B cell (primary cell): ENCODE results near the gene ADAMTSL5.

Experiments
- EZH2 ChIP-seq: IDR thresholded peaks from 2 replicates; pipeline ENCODE4 v1.6.1; 2012; ENCODE audit warnings: borderline replicate concordance, low read depth, mild to moderate bottlenecking, moderate library complexity, low read length; ENCODE audit not compliant: insufficient read depth, poor library complexity, severe bottlenecking
- TF ChIP-seq, protein P1 (sequence below): fragments of 200-600 bp; IDR thresholded peaks from one replicate; pipeline ENCODE4 v1.8.0; 2022; ENCODE audit warnings: antibody characterized with exemption, mild to moderate bottlenecking

- TF ChIP-seq, protein P1, sequence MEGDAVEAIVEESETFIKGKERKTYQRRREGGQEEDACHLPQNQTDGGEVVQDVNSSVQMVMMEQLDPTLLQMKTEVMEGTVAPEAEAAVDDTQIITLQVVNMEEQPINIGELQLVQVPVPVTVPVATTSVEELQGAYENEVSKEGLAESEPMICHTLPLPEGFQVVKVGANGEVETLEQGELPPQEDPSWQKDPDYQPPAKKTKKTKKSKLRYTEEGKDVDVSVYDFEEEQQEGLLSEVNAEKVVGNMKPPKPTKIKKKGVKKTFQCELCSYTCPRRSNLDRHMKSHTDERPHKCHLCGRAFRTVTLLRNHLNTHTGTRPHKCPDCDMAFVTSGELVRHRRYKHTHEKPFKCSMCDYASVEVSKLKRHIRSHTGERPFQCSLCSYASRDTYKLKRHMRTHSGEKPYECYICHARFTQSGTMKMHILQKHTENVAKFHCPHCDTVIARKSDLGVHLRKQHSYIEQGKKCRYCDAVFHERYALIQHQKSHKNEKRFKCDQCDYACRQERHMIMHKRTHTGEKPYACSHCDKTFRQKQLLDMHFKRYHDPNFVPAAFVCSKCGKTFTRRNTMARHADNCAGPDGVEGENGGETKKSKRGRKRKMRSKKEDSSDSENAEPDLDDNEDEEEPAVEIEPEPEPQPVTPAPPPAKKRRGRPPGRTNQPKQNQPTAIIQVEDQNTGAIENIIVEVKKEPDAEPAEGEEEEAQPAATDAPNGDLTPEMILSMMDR = no peak
- TF ChIP-seq EZH2 = no peak
Observed at GRCh38 chr19:1556390-1557070, 43.7 kb upstream of the ADAMTSL5 start.
